Stimulated activated CD4-positive, alpha-beta T cell treated with anti-CD3 and anti-CD28 coated beads, Interleukin-4, amount 100 ng/mL, for 4 hours (primary cell): ENCODE data around the gene OR8D4.
"Not testable (repeated sequence)": the region's sequence is repeated elsewhere in the genome, so short reads cannot be mapped to it uniquely, and the experiment has no call there.

Source experiments
- DNase-seq, 2 experiments: peaks; one replicate each; pipeline ENCODE4 v3.0.0-alpha.2; 2020

The OR8D4 gene

DNA sequence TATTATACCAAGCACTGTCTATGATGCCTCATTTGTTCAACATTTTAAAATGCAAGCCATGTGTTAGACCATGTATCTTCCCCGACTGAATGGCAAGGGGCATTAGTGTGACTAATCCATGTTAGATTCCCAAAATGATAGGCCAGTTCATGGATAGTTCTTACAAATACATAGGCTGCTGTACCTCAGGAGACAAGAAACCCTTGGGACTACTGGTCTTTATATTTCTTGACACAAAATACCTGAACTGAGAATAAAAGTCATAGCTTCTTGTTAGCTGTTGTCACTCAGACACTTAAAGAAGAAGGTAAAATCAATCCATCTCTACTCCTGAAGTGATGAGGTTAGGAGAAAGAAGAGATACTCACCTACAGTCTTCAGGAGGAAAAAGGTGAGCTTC is at the start of gene OR8D4:
OR8D4 (plus strand) TSS at position 301 of the 400 bp plus-strand sequence. CDS start 4,265 bp downstream, outside the sequence.
- no peak for DNase-seq

DNA sequence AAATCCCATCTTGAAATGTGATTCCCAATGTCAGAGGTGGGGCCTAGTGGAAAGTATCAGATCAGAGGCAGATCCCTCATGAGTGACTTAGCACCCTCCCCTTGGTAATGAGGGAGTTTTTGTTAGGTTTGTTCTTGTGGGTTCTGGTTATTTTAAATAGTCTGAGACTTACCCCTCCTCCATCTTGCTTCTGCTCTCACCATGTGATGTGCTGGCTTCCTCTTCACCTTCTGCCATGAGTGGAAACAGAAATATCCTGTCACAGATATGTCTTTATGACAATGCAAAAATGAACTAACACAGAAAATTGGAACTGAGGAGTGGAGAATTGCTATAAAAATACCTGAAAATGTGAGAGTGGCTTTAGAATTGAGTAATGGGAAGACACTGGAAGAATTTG is 49.6 kb upstream of the OR8D4 start:
- no peak for DNase-seq

DNA sequence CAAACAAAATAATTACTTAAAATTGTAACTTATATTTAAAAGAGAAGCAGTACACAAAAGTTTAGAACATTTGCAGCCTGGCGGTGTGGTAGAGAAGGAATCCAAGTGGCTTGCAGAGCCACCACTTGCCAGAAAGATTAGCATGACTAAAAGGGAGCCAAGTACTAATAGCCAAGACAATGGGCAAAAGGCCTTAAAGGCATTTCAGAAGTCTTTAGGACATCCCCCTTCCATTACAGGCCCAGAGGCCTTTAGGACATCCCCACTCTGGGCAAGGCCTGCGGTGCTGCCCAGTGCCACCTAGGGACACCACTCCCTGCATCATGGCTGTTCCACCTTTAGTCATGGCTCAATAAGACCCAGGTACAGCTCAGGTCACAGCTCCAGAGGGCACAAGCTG is 48.9 kb upstream of the OR8D4 start:
- DNase-seq: no peak

DNA sequence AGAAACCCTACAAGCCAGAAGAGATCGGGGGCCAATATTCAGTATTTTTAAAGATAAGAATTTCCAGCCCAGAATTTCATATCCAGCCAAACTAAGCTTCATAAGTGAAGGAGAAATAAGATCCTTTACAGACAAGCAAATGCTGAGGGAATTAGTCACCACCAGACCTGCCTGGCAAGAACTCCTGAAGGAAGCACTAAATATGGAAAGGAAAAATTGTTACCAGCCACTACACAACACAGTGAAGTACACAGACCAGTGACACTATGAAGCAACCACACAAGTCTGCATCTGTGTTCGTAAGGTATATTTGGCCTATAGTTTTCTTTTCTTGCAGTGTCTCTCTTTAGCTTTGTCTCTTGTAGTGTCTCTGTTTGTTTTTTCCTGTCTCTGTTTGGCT is 45.5 kb upstream of the OR8D4 start:
- no peak for DNase-seq

DNA sequence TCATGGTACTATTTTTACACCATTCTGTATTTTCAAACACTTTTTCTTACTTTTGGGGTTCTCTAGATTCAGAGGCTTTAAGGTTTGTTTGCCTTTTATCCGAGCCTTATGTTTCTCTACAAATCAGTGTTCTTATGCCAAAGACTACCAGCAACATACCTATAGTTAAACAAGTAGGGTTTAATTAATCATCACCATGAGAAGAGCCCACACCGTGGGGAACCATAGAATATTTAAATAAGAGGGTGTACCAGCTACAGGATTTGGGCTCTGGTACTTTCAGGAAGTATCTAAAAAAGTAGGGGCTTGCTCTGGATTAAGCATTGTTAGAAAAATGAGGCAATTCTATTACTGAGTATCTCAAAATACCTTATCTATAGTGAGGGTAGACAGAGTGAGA is 42.2 kb upstream of the OR8D4 start:
- DNase-seq: no peak

DNA sequence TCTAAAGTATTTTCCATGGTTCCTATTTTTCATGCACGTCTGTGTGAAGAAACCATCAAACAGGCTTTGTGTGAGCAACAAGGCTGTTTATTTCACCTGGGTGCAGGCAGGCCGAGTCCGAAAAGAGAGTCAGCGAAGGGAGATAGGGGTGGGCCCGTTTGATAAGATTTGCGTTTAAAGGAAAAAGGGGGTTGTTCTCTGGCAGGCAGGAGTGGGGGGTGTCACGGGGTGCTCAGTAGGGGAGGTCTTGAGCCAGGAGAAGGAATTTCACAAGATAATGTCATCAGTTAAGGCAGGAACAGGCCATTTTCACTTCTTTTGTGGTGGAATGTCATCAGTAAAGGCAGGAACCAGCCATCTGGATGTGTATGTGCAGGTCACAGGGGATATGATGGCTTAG is 36.7 kb upstream of the OR8D4 start:
- DNase-seq: not testable (repeated sequence)

DNA sequence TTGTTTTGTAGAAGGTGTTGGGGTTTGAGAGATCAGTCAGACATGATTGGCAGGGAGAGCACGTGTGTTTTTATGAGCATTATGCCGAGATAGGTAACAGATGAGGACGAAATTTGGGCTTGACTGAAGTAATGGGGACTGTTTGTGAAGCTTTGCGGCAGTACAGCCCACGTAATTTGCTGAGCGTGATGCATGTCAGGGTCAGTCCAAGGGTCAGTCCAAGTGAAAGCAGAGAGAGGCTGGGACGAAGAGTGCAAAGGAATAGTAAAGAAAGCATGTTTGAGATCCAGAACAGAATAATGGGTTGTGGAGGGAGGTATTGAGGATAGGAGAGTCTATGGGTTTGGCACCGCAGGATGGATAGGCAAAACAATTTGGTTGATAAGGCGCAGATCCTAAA is 34.2 kb upstream of the OR8D4 start:
- not testable (repeated sequence) for DNase-seq

DNA sequence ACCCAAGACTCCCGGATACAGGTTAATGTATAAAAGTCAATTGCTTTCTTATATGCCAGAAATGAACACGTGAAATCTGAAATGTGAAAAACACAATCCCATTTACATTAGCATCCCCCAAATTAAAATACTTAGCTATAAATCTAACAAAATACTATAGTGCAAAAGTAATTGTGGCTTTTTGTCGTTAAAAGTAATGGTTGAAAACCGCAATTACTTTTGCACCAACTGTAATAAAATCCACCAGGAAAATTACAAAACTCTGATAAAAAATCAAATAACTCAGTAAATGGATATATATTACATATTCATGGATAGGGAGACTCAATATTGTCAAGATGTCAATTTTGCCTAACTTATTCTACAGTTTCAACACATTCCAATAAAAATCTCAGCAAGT is 21.1 kb upstream of the OR8D4 start:
- DNase-seq: no peak

DNA sequence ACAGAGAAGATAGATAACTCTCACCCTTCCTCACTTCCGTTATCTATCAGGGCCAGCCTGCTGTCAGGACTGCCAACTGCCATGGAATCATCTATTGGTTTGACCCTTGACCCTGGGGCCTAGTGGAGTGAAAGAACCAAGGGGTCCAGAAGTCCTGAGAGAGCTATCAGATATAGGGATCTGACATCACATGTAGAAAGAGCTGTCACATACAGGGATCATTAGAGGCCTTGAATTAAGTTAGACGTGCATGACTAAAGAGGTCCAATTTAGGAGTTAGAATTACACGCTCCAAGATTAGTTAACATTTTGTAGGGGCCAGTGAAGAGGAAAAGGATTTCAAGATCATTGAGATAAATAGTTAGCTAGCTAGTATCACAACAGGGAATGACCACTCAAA is 16.4 kb upstream of the OR8D4 start, which contains the start of gene TMEM225:
TMEM225 (minus strand) TSS at position 101 of the 400 bp plus-strand sequence. CDS start 245 bp downstream, outside the sequence.
- DNase-seq: no peak

DNA sequence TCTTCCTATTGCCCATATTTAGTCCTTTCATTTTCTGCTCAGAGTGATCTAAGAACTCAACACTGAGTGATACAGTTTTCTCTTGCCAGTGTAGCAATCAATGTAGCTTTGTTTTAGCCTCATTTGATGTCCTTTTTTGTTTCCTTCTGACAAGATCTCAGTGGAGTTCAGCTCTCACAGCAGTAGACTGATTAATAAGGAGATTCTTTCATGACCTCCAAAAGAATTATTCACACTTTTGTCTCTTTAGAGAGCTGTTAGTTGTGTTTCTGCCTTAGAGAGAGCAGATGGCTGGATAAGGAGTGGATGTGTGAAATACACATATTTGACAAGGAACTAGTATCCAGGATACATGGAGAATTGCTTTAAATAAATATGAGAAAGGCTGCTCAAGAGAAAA is 9.9 kb upstream of the OR8D4 start:
- DNase-seq: no peak

DNA sequence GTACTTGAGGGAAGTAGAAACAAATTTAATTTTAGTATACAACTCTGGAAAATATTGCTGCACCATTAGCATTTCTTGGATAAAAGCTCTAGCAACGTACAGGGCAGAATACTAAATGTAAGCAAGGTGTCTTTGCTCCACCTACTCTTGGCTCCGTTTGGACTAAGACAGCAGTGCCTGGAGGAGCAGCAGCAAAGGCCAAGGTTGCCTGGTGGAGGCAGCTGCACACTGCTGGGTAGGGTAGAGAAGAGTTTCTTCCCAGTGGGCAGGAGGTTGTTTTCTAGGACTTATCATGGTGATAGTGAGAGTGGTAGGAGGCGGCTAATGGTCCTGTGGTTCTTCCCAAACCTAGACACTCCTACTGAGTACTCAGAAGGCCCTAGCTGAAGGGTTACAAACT is 2.2 kb upstream of the OR8D4 start:
- no peak for DNase-seq

DNA sequence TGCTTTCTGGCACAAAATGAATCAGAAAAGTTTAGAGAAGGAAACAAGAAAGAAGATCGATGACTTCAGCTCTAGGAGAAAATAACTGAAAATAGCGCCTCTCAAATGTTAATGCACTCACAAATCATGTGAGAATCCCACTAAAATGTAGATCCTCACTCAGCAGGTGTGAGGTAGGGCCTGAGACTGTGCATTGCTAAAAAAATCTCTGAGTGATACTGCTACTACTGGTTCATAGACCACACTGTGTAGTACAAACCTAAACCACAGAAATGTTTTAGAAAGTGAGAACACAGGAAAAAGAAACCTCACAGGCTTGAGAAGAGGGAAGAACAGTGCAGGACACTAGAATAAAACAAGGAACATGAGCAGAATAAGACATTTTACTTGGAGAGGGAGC is 2.0 kb downstream of the OR8D4 start:
- DNase-seq: no peak

DNA sequence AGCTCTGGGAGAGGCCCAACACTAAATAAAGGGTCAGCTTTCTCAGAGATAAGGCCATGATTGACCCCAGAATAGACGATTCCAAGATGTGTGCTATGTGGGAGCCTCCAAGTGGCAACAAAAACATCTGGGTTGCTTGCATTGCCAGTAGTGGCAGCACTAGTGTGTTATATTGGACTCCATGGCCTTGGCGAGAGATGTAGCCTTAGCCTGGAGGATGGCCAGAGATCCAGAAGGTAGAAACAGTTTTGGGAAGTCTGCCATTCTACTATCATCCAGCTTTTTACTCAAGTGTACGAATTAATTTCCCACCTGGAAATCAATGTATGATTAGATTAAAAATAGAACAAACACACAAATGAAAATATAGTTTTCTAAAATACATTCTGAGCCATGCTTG is 3.0 kb downstream of the OR8D4 start:
- no peak for DNase-seq

DNA sequence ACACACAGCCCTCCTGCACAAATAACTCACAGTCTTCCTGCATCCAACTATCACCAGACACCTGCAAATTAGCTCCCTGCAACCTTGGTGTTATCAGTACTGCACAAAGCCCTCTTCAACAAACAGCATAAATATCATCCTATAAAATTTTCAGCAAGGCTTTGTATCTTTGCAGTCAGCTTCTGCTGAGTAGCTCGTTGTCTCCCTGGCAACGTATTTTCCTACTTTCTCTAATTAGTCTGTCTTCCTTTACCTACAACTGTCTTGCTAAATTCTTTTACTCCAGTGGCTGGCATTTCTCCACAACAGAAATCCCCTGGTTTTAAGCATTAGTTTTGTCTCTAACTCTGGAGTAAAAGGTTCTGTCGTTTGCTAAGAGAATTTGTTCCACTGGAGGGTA is 3.9 kb downstream of the OR8D4 start:
- no peak for DNase-seq

DNA sequence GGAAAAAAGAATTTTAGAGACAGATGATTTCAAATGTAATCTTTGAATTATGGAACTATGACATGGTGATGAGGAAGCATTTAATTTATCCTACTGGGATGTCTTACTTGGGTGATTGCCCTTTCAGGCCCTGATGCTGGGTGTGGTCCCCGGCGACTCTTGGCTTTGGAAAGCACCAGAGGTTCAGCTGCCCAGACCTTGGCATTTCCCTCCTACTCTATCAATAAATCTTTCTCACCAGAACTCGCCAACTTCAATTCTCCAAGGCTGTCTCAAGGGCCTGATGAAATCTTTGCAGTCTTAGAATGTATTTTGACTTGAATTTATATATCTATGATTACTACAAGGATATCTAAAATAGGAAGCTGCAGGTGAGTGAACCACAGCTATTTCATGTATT is 19.0 kb downstream of the OR8D4 start:
- no peak for DNase-seq

DNA sequence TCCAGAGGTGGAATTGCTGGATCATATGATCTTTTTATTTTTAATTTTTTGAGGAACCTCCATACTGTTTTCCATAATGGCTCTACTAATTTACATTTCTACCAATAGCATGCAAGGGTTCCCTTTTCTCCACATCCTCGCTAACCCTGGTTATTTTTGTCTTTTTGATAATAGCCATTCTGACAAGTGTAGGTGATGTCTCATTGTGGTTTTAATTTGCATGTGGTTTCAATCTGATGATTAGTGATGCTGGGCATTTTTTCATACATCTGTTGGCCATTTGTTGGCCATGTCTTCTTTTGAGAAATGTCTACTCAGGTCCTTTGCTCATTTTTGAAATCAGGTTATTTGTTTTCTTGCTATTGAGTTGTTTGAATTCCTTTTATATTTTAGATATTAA is 22.1 kb downstream of the OR8D4 start:
- DNase-seq: no peak

DNA sequence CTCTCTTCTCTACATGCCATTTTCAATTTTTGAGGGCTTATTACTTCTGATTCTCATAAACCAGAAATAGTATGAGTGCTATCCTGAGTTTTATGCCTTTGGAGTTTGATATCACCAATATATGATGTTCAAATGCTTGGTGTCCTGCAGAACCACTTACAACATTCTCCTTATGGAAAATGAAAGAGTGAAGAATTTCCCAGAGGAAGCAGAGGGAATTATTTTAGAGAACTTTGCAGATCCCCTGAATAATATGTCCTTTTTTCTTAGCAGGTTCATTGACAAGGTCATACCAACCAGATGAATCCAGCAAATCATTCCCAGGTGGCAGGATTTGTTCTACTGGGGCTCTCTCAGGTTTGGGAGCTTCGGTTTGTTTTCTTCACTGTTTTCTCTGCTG is 37.4 kb downstream of the OR8D4 start, which contains the start of gene OR4D5:
OR4D5 (plus strand) TSS at position 301 of the 400 bp plus-strand sequence; CDS start at position 301, 0 bp downstream.
- no peak for DNase-seq

DNA sequence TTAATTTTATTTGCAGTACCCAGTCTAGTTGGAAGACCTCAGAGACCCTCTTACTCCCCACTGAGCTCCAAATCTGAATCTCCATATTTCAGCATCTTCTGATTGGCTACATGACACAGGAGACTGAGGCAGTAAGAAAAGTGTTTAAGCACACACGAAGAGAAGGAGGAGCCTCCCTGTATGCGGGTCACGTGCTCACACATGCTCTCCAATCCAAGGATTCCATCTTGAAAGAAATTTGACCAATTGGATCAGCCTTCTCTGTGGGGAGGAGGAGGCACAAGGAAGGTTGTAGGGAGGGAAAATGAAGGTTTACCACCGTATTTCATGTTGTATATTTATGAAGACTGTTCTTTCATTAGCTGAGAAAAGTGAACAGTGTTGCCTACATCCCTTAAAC is 40.4 kb downstream of the OR8D4 start:
- no peak for DNase-seq

DNA sequence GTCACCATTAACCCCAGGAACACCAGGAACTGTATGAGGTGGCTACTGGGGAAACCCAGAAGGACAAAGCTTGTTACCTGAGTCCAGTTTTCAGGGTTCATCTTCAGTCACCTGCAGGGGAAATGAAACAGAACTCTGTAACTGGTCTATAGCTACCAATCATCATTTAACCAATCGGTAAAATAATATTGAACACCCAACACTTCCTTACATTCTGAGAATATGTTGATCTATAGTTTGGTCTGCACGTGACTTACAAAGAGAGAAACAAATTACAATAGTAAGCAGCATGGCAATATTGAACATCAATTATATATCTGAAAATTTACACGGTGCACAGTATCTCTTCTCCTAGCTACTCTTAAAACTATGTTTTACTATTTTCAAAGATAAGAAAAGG is 41.8 kb downstream of the OR8D4 start, which contains the start of gene OR6T1:
OR6T1 (minus strand) TSS at position 101 of the 400 bp plus-strand sequence; CDS start at position 101, 0 bp downstream.
- no peak for DNase-seq

DNA sequence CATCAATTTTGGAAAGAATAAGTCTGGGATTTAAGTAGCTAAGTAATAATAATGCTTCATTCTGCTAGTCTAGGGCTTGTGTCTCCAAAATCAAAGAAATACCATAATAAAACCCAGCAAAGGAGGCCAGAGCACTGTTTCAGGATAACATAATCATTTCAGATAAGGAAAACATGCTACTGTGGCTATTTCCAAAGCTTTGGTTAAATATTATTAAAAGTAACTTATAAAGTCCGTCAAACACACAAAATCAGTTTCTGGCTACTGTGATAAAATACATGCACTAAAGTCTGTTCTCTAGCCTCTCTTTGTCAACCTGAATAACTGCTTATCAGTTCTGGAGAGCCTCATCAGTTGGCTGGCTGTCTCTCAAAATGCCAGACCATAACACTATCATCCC is 43.2 kb downstream of the OR8D4 start:
- DNase-seq: no peak

DNA sequence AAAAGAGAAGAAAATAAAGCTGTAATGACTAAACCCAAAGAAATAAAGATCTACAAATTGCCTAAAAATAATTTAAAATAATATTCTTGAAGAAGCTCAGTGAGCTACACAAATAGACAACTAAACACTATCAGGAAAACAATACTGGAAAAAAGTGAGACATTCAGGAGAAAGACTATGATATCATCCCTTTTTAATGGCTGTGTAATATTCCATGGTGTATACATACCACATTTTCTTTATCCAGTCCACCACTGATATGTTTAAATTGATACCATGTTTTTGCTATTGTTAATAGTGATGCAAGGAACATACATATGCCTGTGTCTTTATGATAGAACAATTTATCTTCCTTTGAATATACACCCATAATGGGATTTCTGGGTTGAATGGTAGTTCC is 54.8 kb downstream of the OR8D4 start:
- DNase-seq: no peak
